Smooth muscle cell (in vitro differentiated cells): ENCODE data around the gene IKZF3. TPM values are rescaled to one million over a fixed set of nuclear protein-coding genes. Genes with fewer than 3 reads are reported as not detected.

Experiments
- DNase-seq: peaks from one replicate; lab custom pipeline; 2025; ENCODE audit not compliant: unreplicated experiment; lab: John Stamatoyannopoulos, UW
- H2AFZ ChIP-seq: fragments of 200-600 bp; sonication (generic); 2 replicates; pipeline ENCODE4 v1.6.0; 2016; ENCODE audit warnings: antibody characterized with exemption, low read depth, mild to moderate bottlenecking
- H3F3A ChIP-seq: fragments of 200-600 bp; sonication (generic); 2 replicates; pipeline ENCODE4 v1.6.0; 2017; ENCODE audit warnings: antibody characterized with exemption, low read depth
- H3K27ac ChIP-seq: fragments of 200-600 bp; sonication (generic); 2 replicates; pipeline ENCODE4 v1.5.1; 2016; ENCODE audit warnings: low read depth, mild to moderate bottlenecking
- H3K27me3 ChIP-seq: fragments of 200-600 bp; sonication (generic); 2 replicates; pipeline ENCODE4 v1.6.1; 2016; ENCODE audit warnings: low read depth, mild to moderate bottlenecking
- H3K36me3 ChIP-seq: fragments of 200-600 bp; sonication (generic); 2 replicates; pipeline ENCODE4 v1.5.1; 2016; ENCODE audit warnings: low read depth
- H3K4me1 ChIP-seq: fragments of 200-600 bp; sonication (generic); 2 replicates; pipeline ENCODE4 v1.5.1; 2016; ENCODE audit warnings: low read depth
- H3K4me2 ChIP-seq: fragments of 200-600 bp; sonication (generic); 2 replicates; pipeline ENCODE4 v1.6.0; 2016; ENCODE audit warnings: mild to moderate bottlenecking
- H3K4me3 ChIP-seq: fragments of 200-600 bp; sonication (generic); 2 replicates; pipeline ENCODE4 v1.5.1; 2016; ENCODE audit warnings: mild to moderate bottlenecking
- H3K79me2 ChIP-seq: fragments of 200-600 bp; sonication (generic); 2 replicates; pipeline ENCODE4 v1.6.0; 2016; ENCODE audit warnings: low read depth, mild to moderate bottlenecking
- H3K9ac ChIP-seq: fragments of 200-600 bp; sonication (generic); 2 replicates; pipeline ENCODE4 v1.6.0; 2016; ENCODE audit warnings: low read depth
- H3K9me3 ChIP-seq: fragments of 200-600 bp; sonication (generic); replicated peaks from 2 replicates; pipeline ENCODE4 v1.5.1; 2016; ENCODE audit warnings: low read depth
- H4K20me1 ChIP-seq: fragments of 200-600 bp; sonication (generic); 2 replicates; pipeline ENCODE4 v1.6.0; 2016; ENCODE audit warnings: low read depth
- WGBS: methylation state at CpG from one replicate; pipeline ENCODE4 v1.1.7; 2016; ENCODE audit warnings: low lambda C conversion rate; 5-methylcytosine and 5-hydroxymethylcytosine counted together
- polyA plus RNA-seq: library from polyadenylated mRNA; unstranded; fragments of >200 nt; fragmentation: Nextera tagmentation; extraction: Ambion mirVana; gene quantifications from 2 replicates; pipeline ENCODE4 v1.2.1, GENCODE V29; 2016
- total RNA-seq: library from RNA; depleted of rRNA; stranded (reverse); fragments of >200 nt; gene quantifications from 2 replicates; pipeline ENCODE4 v1.2.3, GENCODE V29; 2014
- TF ChIP-seq, protein P1 (sequence below): fragments of 200-600 bp; sonication (generic); IDR thresholded peaks from 2 replicates; pipeline ENCODE4 v1.5.1; 2017; ENCODE audit warnings: borderline replicate concordance, mild to moderate bottlenecking, antibody characterized with exemption; ENCODE audit not compliant: insufficient read depth, poor library complexity, severe bottlenecking

Gene IKZF3
- total and polyA plus RNA-seq, 2 experiments from 2014 or later, result under 0.01 TPM; not detected in 1

DNA sequence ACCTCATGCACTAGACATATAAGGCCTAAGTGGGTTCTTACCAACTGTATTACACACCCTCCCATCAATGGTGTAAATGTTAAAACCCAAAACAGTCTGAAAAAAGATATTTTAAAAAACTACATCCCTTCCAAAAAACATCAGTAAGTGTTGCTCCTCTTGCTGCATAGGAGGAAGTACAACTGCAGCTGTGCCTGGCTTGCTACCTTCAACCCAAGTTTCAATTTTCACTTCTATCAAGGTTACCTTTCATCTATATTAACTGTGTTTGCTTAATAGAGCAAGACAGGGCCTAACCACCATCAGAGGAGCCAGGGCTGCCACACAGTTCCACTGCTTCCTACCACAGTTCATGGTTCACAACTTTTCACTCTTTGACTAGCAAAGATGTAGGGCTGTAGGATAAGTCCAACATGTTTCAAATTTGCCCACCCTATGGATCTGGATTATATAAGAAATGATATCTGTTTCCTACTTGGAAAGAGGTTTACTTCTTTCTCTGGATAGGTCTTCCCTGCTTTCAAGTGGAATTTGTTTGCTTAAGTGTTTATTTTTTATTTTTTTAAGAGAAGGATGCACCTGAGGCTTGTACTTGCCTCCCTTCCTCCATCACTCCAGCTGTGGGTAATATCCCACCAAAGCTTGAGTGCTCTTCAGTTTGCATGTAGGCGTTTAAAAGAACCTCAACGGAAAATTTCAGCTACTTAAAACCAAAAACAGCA is 69.7 kb downstream of the IKZF3 start:
- no peak for DNase-seq
- H3K27me3 ChIP-seq, result no peaks in the 10 kb centered on the region
- H3K79me2 ChIP-seq, result no peaks in the 10 kb centered on the region
- 84% methylated on average over 2 of the region's 2 CpGs for WGBS
- no peaks in the 10 kb centered on the region for H4K20me1 ChIP-seq
- no peaks in the 10 kb centered on the region for H3K36me3 ChIP-seq
- no peak overlapping the region for H3K9ac ChIP-seq
- H3K4me2 ChIP-seq, result no peak overlapping the region
- H3K4me3 ChIP-seq, result no peak overlapping the region
- no peak overlapping the region for H3K27ac ChIP-seq
- no peak overlapping the region for H2AFZ ChIP-seq
- TF ChIP-seq, protein P1, sequence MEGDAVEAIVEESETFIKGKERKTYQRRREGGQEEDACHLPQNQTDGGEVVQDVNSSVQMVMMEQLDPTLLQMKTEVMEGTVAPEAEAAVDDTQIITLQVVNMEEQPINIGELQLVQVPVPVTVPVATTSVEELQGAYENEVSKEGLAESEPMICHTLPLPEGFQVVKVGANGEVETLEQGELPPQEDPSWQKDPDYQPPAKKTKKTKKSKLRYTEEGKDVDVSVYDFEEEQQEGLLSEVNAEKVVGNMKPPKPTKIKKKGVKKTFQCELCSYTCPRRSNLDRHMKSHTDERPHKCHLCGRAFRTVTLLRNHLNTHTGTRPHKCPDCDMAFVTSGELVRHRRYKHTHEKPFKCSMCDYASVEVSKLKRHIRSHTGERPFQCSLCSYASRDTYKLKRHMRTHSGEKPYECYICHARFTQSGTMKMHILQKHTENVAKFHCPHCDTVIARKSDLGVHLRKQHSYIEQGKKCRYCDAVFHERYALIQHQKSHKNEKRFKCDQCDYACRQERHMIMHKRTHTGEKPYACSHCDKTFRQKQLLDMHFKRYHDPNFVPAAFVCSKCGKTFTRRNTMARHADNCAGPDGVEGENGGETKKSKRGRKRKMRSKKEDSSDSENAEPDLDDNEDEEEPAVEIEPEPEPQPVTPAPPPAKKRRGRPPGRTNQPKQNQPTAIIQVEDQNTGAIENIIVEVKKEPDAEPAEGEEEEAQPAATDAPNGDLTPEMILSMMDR, result no peak
- H3K4me1 ChIP-seq, result peaks cover 10% of the 10 kb centered on the region
- H3F3A ChIP-seq, result no peaks in the 10 kb centered on the region
- no peaks in the 10 kb centered on the region for H3K9me3 ChIP-seq

GRCh38 chr17:39793301-39793872 is 70.7 kb downstream of the IKZF3 start:
- no peaks in the 10 kb centered on the region for H3K36me3 ChIP-seq
- DNase-seq, result no peak
- no peaks in the 10 kb centered on the region for H3K27me3 ChIP-seq
- H3F3A ChIP-seq, result no peaks in the 10 kb centered on the region
- H3K9ac ChIP-seq, result no peak overlapping the region
- 72% methylated on average over 3 of the region's 3 CpGs for WGBS
- H4K20me1 ChIP-seq, result no peaks in the 10 kb centered on the region
- H3K9me3 ChIP-seq, result no peaks in the 10 kb centered on the region
- H3K79me2 ChIP-seq, result no peaks in the 10 kb centered on the region
- peaks cover 10% of the 10 kb centered on the region for H3K4me1 ChIP-seq
- TF ChIP-seq, protein P1, result no peak
- H2AFZ ChIP-seq, result no peak overlapping the region
- H3K4me3 ChIP-seq, result no peak overlapping the region
- H3K27ac ChIP-seq, result no peak overlapping the region
- H3K4me2 ChIP-seq, result no peak overlapping the region

- Histone ChIP-seq H3K9ac (no peak overlapping the region), H4K20me1 (no peaks in the 10 kb centered on the region), H3K4me1 (peaks cover 10% of the 10 kb centered on the region), H3F3A (no peaks in the 10 kb centered on the region), H3K9me3 (no peaks in the 10 kb centered on the region), H3K79me2 (no peaks in the 10 kb centered on the region), H3K4me2 (no peak overlapping the region), H3K4me3 (no peak overlapping the region), H2AFZ (no peak overlapping the region), H3K36me3 (no peaks in the 10 kb centered on the region), H3K27ac (no peak overlapping the region), H3K27me3 (no peaks in the 10 kb centered on the region)
- no peak for DNase-seq
- WGBS, result 92% methylated on average over 10 of the region's 10 CpGs
- TF ChIP-seq, protein P1, result no peak
These were observed 71.4 kb downstream of the IKZF3 start for GRCh38 chr17:39792526-39793221.
